Anterior cingulate cortex (tissue), 58 donors: Measurements from ENCODE around the gene LEKR1.

Experiments used
- DNase-seq, 58 donors: peaks; one replicate each; lab custom pipeline; 2025; lab: John Stamatoyannopoulos, UW

The LEKR1 gene

DNA sequence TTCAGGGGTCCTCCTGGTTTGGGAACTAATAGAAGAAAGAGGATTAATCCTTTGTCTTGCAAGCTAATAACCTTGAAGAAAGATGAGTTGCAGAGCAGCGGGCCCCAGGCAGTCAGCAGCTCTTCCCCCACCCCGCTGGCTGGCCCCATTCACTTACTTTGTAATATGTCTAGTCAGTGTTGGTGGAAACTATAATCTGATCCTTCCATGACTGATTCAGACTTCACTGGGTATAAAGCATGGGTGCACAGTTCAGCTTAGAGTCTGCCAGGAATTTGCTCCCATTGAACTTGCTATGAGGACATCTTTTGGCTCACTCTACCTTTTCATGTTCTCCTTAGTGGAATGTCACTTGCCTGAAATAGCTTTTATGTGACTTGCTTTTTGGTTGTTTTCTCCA, 216.1 kb downstream of the LEKR1 start:
- DNase-seq, result no peak

DNA sequence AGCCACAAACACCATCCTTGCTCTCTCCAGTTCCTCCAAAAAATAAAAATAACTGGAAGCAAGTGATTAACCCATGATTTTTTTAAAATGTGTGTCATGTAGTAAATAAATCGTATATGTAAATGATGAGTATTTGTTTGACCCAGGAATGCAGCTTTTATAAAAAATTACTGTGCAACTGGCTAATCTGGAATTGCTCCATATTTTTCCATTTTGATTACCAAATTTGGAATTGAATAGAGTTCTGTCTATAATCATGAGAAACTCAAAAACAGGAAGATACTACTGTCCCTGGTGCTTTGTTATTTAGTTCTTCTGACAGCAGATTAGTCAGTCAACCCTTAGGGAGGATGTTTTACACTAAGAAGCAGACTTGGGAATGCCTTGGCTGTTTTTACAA, 217.6 kb downstream of the LEKR1 start:
- DNase-seq, result no peak

DNA sequence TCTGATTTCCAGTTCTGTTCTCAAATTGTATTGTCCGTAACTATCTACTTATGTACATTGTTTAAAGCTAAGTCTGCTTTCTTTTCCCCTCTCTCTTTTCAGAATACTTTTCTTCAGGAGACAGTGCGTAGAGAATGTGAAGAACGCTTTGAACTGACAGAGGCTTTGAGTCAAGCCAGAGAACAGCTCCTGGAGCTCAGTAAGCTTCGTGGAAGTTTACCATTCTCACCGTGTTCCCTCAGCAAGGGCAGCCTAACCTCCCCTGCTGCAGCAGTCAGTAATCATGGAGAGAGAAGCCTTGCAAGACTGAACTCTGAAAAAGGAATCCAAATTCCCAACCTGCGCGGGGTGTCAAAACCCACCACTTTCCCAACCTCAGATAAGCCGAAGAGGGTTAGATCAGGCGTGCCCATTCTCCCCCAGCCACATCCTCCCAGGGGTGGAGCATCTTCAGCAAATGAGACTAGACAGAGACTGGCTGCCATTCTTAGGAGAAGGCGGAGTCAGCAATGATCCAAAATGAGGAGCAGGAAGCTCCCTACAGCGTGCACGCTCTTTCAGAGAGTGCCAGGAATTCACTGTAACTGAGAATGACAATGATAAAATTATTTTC, 219.2 kb downstream of the LEKR1 start:
- no peak for DNase-seq

DNA sequence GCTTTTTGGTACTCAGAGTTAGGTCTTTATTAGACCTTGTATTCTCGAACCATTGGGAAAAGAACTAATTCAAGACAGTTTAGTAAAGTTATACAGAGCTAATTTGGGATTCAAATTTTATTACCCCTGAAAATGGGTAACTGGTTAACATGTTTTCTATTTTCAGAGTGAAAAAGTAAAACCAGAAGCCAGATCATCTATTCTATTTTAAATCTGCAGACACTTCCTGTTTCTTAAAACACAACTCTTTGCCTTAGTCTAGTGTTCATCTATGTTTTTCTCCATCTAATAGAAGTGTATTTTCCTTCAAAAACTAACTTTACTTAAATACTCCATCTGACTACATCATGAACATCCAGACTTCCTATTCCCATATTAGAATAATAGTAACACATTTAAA, 220.4 kb downstream of the LEKR1 start:
- no peak for DNase-seq

DNA sequence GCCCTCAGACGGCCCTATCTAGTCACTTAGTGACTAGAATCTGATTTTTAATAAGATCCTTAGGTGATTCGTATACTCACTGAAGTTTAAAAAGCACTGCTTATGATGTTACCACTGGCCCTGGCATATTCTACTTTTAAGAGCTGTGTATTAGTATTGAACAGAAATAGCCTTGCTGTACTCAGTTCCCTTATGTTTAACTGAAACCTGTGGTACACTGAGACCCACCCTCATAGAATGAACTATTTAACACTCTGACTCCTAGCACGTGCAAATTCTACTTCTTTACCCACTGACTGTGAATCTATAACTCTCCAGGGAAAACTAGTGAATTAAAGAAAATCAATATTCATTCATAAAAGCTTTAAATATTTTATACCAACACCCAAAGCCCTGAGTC, 224.9 kb downstream of the LEKR1 start:
- DNase-seq, result no peak

DNA sequence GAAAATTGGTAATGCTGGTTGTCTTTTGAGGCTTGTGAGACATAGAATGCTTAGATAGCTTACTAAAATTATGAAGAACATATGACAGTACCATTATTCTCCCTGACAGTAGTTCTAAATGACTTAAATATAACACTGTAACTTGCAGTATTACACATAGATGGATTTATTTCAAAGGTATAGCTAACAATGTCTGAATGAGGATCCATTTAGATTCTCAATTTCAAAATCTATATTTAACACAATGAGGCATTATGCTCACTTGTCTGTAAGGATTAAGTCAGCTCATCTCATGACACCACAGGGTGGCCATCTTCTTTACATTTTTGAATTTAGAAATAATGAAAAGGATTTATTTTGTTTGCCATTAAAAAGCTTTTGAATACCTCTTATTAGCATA, 225.4 kb downstream of the LEKR1 start:
- DNase-seq, result no peak

DNA sequence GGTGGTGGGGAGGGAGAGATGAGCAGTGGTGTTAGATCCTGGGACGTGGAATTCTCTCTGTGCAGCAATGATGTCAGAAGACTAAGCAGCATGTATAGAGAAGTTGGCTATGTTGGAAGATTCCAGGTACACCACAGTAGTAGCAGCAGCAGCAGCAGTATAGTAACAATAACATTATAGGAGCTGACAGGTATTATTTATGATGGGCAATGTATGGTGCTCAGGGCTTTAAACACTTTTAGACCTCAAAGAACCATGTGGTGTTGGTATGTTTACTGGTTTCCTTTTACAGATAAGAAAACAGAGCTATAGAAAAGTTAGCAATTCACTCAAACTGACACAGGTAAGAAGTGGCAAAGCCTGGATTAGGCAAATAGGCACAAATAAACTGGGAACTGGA, 229.9 kb downstream of the LEKR1 start:
- no peak for DNase-seq

DNA sequence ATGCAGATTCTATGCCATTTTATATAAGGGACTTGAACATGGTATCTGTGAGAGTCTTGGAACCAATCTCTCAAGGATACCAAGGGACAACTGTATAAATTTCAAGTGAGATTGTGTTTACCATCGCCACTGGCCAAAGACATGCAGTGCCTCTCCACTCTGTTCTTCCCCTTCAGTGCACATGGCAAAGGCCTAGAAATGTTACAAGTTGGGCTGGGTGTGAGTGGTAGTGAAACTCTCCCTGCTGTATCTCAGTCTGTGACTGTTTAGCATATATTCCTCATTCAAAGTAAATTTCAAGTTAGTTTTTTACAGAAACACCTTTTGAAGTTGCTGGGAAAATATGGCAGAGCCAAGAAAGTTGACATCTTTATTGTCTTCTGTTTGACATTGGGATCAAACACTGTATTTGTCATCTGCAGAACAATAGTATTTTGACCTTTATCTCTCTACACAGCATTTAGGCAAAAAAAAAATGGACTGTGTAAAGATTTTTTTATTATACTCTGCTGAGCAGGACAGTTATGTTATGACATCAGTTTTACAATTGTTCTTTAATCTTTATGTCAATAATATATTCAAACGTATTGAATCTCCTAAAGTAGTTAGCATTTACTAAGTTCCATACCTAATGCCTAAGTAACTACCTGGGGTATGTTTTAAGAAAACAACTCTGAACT, 232.4 kb downstream of the LEKR1 start:
- no peak for DNase-seq

DNA sequence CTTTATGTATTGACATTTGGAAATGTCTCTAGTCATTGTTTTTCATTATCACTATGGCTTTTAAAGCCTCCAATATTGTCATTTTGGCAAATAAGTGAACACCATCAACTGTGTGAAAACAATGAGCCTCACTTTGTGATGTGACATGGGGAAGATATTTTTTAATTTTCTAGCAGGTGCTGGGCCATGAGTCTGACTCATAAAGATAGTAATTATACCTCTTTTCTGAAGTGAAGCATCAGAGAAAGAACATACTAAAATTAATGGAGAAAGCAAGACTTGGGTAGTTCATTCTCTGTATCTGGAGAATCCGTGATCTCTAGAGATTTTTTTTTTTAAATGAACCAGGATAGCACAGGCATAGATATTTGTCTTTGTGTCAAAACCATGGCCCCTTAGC, 233.0 kb downstream of the LEKR1 start:
- DNase-seq, result no peak

DNA sequence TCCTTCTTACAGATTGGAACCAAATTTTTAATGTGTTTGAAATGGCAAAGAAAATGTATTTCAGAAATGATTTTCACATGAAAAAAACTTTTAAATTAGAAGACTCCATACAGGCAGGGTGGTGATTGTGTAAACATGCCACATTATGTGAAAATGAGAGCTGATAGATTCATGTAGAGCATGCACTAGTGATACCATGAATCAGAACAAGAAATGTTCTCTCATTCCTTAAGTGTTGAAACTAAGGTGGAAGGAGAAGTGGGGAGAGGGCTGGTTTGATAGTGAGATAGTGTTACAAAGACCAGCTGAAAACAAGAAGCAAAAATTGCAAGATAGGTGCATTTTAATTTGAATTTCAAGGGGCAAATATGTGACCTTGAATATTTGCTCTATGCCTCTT, 233.5 kb downstream of the LEKR1 start:
- DNase-seq, result no peak

DNA sequence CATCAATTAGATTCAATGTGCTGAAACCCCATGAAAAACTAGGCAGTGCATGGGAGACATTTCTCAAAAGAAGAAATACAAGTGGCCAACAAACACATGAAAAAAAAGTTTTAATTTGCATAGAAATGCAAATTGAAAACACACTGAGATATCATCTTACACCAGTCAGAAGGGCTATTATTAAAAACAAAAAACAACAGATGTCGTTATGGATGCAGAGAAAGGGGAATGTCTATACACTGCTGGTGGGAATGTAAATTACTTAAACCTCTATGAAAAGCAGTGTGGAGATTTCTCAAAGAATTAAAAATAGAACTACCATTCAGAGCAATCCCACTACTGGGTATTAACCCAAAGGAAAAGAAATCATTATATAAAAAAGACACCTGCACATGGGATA, 235.1 kb downstream of the LEKR1 start:
- DNase-seq, result no peak

DNA sequence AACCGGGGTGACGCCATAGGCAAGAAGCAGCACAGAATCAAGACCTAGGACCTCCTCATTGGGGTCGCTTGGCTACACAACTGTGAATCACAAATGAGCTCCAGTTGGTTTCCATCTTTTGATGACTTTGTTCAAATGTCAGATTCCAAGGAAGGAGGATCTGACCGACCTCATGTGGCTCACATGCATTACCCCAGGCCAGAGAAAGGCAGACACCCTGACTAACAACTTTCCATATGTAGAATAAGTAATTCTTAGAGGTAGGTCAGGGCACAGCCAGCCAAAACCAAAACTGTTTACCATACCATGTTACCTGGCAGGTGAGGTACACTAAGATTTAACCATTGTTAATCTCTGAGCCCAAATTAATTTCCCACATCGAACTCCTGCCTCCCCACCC, 237.3 kb downstream of the LEKR1 start:
- peak in 1 of 58 donors; percentile 39 for DNase-seq

DNA sequence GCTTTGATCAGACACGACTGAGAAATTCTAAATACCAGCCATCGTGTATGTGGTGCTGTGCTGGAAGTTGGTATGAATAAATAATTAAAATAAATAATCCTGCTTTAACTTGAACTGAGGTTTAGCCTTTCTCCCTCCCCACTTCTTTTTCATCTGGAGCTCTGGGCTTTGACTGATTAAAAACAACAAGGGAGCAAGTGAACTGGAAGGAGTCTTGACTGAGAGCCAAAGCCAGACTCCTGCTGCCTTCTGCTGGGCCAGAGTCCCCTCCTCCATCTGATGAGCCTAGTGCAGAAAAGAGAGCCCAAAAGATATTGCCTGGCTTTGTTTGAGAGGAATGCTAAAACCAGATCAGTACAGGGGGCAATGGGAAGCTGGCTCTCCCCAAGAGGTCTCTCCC, 237.8 kb downstream of the LEKR1 start:
- peak in 5 of 58 donors; percentile 16 to 44 (median 32) for DNase-seq

DNA sequence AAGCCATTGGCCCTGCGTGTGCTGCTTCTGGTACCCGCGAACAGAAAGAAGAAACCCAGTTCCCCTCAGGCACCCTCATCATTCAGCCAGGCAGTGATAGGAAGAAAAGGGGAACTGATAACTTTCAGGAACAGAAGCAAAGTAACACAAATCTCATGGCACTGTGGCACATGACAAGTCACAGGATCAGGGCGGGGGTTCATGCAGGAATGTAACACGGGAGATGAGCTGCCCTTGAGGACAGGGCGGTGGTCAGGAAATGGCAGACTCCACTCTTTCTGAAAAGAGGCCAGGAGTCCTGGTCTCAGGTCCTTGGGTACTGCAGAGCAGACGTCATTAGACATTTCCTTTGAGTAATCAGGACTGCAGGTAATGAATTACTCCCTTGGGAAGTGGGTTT, 238.2 kb downstream of the LEKR1 start:
- DNase-seq, result peak in 1 of 58 donors; percentile 23

DNA sequence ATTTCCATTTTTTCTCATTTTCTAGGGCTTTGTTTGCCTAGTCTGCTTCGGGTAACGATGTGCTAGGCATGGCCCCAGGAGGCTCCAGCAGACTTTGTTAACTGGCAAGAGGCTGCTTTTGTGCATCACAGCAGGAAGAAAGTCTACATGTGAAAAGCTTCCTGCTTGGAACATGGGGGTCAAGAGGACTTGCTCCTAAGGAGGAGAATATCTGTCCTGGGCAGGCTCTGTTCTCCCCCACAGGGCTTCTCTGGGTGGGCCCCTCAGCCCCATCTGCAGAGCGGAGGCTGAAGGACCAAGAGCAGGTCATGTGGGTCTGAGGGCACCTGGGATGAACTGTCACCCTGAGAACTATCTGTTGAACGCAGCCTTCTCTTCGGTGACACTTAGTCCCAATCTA, 239.0 kb downstream of the LEKR1 start:
- no peak for DNase-seq

DNA sequence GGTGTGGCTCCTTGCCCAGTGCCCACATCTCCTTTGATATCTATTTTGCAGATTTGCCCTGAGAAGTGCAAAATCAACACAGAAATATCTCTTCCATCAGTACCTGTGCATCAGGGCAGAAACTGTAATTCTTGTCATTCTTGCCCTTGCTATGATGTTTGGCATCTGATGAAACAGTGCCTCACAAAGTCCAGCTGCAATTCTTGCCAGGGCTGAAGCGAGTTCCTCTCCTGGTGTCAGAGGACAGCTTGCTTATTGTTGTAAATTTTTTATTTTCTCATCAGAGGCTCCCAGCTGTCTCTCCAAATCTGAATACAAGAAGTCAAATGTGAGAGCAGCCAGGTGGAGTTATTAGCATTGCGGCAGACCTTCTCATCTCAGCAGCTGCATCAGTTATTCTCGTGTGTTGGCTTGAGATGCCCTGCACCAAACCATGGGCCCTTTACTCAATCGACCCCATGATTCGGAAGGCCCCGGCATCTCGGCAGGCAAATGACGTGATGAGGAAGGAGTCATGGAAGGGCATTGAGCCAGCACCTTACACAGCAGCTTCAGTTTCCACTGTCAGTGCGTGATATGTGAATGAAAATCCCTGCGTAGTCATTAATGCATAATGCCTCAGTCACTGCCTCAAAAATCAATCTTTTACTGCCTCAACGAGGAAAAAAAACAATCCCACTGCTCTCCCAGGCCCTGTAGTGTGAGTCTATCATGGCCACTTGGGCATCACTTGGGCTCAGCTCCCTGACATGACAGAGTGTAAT, 240.4 kb downstream of the LEKR1 start:
- DNase-seq, result peak in 18 of 58 donors; percentile 13 to 81 (median 41)

DNA sequence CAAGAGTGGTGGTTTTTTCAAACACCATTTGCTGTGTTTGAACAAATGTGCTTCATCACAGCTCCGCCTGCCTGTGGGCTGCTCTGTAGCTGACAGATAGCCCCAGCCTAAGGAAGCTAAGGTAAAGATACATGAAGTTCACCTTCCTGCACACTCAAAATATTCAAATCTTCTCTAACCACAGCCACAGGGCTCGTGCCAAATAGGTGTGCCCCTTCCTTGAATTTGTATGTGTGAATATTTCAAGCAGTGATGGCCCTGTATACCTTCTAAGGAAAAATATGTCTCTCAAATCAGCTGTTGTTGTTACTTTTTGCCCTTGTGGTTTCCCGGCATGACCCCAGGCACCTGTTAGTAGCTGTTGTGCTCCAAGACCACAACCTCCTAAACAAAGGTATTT, 241.0 kb downstream of the LEKR1 start:
- DNase-seq, result no peak

DNA sequence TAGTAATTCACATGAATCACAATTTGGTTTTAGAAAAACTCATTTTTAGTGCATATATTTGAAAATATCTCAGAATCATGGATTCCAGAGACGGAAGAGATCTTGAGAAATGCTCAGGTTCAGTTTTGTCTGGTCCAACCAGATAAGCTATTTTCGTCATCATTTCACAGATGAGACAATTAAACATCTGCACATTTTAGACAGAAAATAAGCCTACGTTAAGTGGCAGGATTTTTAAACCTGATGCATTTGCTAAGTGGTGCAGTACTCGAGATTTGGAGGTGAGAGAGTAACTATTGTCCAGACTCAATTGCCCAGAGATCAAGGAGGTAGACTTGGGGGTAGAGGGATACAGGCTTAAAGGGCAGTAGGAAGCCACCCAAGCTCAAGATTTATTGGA, 243.3 kb downstream of the LEKR1 start:
- no peak for DNase-seq

DNA sequence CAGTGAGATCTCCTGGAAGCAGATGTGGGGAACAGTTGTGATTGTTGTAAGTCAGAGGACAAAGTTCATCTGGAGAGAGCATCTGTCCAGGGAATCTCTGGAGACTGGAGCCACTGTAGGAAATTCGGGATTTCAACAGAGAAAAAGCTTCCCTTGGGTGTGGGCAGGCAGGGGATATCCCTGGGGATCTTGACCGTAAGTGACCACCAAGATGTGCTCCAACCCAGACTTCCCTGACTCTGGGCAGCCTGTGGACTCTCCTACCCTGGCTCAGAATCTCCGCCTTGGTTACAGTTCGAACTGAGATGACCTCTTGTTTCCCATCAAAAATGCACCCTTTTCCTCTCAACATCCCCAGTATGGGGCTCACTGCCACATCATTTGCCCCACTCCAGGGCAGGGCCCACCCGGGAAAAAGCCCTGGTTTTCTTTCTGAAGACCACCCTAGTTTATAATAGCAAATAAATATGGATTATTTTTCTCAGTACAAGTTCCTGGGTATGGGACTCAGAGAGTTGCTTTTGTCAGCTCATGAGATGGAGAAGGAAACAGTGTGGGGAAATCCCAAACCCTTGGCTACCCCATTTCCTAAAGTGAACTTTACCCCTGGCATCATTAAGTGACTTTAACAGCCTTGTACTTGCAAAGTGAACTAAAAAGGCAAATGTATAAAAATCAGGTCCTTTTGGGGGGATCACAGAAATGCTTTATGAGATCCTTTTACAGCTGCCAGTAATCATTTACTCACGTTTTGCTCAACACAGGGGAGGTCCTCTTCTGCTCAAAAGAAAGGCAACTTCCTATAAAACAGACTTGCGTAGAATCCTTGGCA, 243.9 kb downstream of the LEKR1 start:
- no peak for DNase-seq

DNA sequence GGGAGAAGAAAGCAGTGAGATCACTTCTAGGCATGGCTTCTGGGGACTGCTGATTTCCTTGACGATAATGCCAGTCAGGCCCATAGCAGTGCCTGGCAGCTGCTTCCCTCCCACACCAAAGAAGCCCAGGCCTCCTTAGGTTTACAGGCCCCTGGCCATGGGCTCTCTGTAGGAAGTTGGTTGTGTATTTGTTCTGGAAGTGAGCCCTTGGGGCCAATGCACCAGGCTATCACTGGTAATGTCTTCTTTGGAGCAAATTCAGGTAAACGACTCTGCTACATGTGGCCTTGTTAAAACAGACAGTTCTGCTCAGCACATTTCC, 244.5 kb downstream of the LEKR1 start:
- peak in 1 of 58 donors; percentile 26 for DNase-seq
